ENCODE data around the gene ECHDC1.

Gene ECHDC1

GRCh38 chr6:127290391-127291265 lies 52.8 kb downstream of the ECHDC1 start:
- no peak for DNase-seq

- DNase-seq: no peak
These were observed 53.5 kb downstream of the ECHDC1 start for GRCh38 chr6:127289934-127290333.

- DNase-seq: no peak
These were observed 54.7 kb downstream of the ECHDC1 start for GRCh38 chr6:127288705-127289104.

GRCh38 chr6:127282184-127282583 lies 61.2 kb downstream of the ECHDC1 start:
- DNase-seq: no peak

- DNase-seq: no peak
These were observed 63.6 kb downstream of the ECHDC1 start for GRCh38 chr6:127279815-127280214.

- DNase-seq: no peak
These were observed 65.2 kb downstream of the ECHDC1 start for GRCh38 chr6:127277878-127278843.

GRCh38 chr6:127276331-127276730 lies 67.1 kb downstream of the ECHDC1 start:
- DNase-seq: no peak

GRCh38 chr6:127273499-127273898 lies 69.9 kb downstream of the ECHDC1 start:
- no peak for DNase-seq

GRCh38 chr6:127272576-127272975 lies 70.8 kb downstream of the ECHDC1 start:
- DNase-seq: no peak

GRCh38 chr6:127267646-127268625 lies 75.5 kb downstream of the ECHDC1 start:
- DNase-seq: no peak

- DNase-seq: peak in 44 of 56 donors; percentile 24 to 93 (median 68)
These were observed 76.3 kb downstream of the ECHDC1 start for GRCh38 chr6:127266892-127267645.

- peak in 54 of 56 donors; percentile 34 to 98 (median 82) for DNase-seq
These were observed 77.1 kb downstream of the ECHDC1 start, which contains the start of gene RNF146 for GRCh38 chr6:127266178-127266891. RNF146 (plus strand) TSS chr6:127266864; CDS start chr6:127280339, 13,475 bp downstream.

GRCh38 chr6:127263481-127263880 lies 79.9 kb downstream of the ECHDC1 start:
- DNase-seq: no peak

- no peak for DNase-seq
These were observed 80.5 kb downstream of the ECHDC1 start for GRCh38 chr6:127262896-127263295.

- no peak for DNase-seq
These were observed 88.1 kb downstream of the ECHDC1 start for GRCh38 chr6:127255286-127255685.

GRCh38 chr6:127249621-127250020 lies 93.8 kb downstream of the ECHDC1 start:
- DNase-seq: peak in 4 of 56 donors; percentile 0 to 10 (median 4)

GRCh38 chr6:127247114-127248096 lies 96.0 kb downstream of the ECHDC1 start:
- DNase-seq: no peak

- no peak for DNase-seq
These were observed 99.9 kb downstream of the ECHDC1 start for GRCh38 chr6:127243501-127243900.
